H1 (cell line): ENCODE data around the gene AHRR. TPM values are rescaled to one million over a fixed set of nuclear protein-coding genes. Genes with fewer than 3 reads are reported as not detected.

Source experiments
- CTCF ChIA-PET: fragments of 300-600 bp; sonication (Branson Sonifier 250); formaldehyde crosslinking; loops from one replicate; lab custom pipeline; 2021; ENCODE audit not compliant: partially characterized antibody; lab: Charles Lee
- POLR2A ChIA-PET: fragments of 300-600 bp; sonication (Branson Sonifier 250); formaldehyde crosslinking; loops from one replicate; lab custom pipeline; 2021; ENCODE audit warnings: inconsistent platforms; ENCODE audit not compliant: partially characterized antibody; lab: Charles Lee
- DNase-seq, 2 experiments: peaks; one replicate each; pipeline versions ENCODE4 v3.0.0 to v3.0.0-alpha.2; 2010 to 2022; ENCODE audit warnings: low spot score in 2 of 2, low read depth in 1 of 2, mixed read lengths in 1 of 2
- FAIRE-seq: peaks from 2 replicates; lab custom pipeline; 2011; peaks lifted over from hg19 to GRCh38; lab: Jason Lieb, UNC
- H2AFZ ChIP-seq: 2 replicates; pipeline ENCODE4 v1.8.1; 2012; ENCODE audit warnings: low read length, inconsistent platforms
- H2AK5ac ChIP-seq: 2 replicates; pipeline ENCODE4 v1.6.1; 2013; ENCODE audit warnings: low read depth, low read length
- H2BK120ac ChIP-seq: replicated peaks from 2 replicates; pipeline ENCODE3; 2013; ENCODE audit warnings: low read depth, low read length, inconsistent platforms
- H2BK12ac ChIP-seq: 2 replicates; pipeline ENCODE4 v1.6.1; 2013; ENCODE audit warnings: low read depth, low read length
- H2BK15ac ChIP-seq: 2 replicates; pipeline ENCODE4 v1.6.1; 2013; ENCODE audit warnings: low read length
- H2BK20ac ChIP-seq: 2 replicates; pipeline ENCODE4 v1.6.1; 2013; ENCODE audit warnings: low read length
- H2BK5ac ChIP-seq: 2 replicates; pipeline ENCODE4 v1.6.1; 2013; ENCODE audit warnings: low read depth, low read length
- H3K14ac ChIP-seq: 2 replicates; pipeline ENCODE4 v1.6.1; 2013; ENCODE audit warnings: inconsistent platforms; ENCODE audit not compliant: insufficient read length
- H3K18ac ChIP-seq: 2 replicates; pipeline ENCODE4 v1.6.1; 2013; ENCODE audit warnings: low read length; ENCODE audit errors: extremely low read depth
- H3K23ac ChIP-seq: 2 replicates; pipeline ENCODE4 v1.6.1; 2013; ENCODE audit warnings: inconsistent platforms; ENCODE audit not compliant: insufficient read length
- H3K23me2 ChIP-seq: 2 replicates; pipeline ENCODE4 v1.6.1; 2013; ENCODE audit warnings: low read depth, low read length
- H3K27ac ChIP-seq: 2 replicates; pipeline ENCODE4 v1.6.1; 2011; ENCODE audit warnings: low read depth, low read length, inconsistent platforms
- H3K27me3 ChIP-seq, 4 experiments: replicated peaks in 1 of 4; 1 replicate in 1 of 4; 2 replicates in 3 of 4; pipeline versions ENCODE4 v1.6.1 to v1.8.1; 2011 to 2013; ENCODE audit warnings: low read length in 3 of 4, mild to moderate bottlenecking in 3 of 4, inconsistent platforms in 2 of 4, mixed read lengths in 2 of 4, moderate library complexity in 1 of 4; ENCODE audit not compliant: control insufficient read depth in 3 of 4, insufficient read depth in 3 of 4; ENCODE audit errors: extremely low read depth in 1 of 4
- H3K36me3 ChIP-seq, 4 experiments: 2 replicates each; pipeline versions ENCODE4 v1.6.1 to v1.8.1; 2011 to 2013; ENCODE audit warnings: mild to moderate bottlenecking in 4 of 4, low read length in 3 of 4, moderate library complexity in 2 of 4, control low read depth in 1 of 4, inconsistent platforms in 1 of 4; ENCODE audit not compliant: insufficient read depth in 4 of 4, control insufficient read depth in 2 of 4
- H3K4ac ChIP-seq: replicated peaks from 2 replicates; pipeline ENCODE3; 2013; ENCODE audit warnings: low read length, low read depth, mixed read lengths, inconsistent platforms; ENCODE audit not compliant: insufficient read length
- H3K4me1 ChIP-seq, 4 experiments: replicated peaks in 1 of 4; 1 replicate in 1 of 4; 2 replicates in 3 of 4; pipeline versions ENCODE4 v1.6.1 to v1.8.1; 2011 to 2013; ENCODE audit warnings: low read length in 3 of 4, inconsistent platforms in 2 of 4, mixed read lengths in 1 of 4; ENCODE audit not compliant: insufficient read depth in 4 of 4, control insufficient read depth in 3 of 4
- H3K4me2 ChIP-seq, 2 experiments: 2 replicates each; pipeline versions ENCODE4 v1.6.1 to v1.8.1; 2011 to 2013; ENCODE audit warnings: low read depth in 2 of 2, low read length in 2 of 2, control low read depth in 1 of 2, inconsistent platforms in 1 of 2, mild to moderate bottlenecking in 1 of 2; ENCODE audit not compliant: insufficient read depth in 1 of 2
- H3K4me3 ChIP-seq, 4 experiments: fragments of 200-600, 300-600 bp in 1 of 4; sonication (generic), shearing (Covaris generic), sonication (Bioruptor Twin) in 1 of 4; 2 replicates each; pipeline versions ENCODE4 v1.5.1 to v1.8.1; 2011 to 2016; ENCODE audit warnings: low read length in 4 of 4, low read depth in 3 of 4, control low read depth in 2 of 4, inconsistent platforms in 2 of 4, mild to moderate bottlenecking in 2 of 4, mixed read lengths in 1 of 4, moderate library complexity in 1 of 4; ENCODE audit not compliant: insufficient read depth in 2 of 4; ENCODE audit errors: extremely low read depth in 1 of 4
- H3K56ac ChIP-seq: replicated peaks from 2 replicates; pipeline ENCODE3; 2013; ENCODE audit warnings: low read depth, mild to moderate bottlenecking, mixed read lengths, low read length, inconsistent platforms; ENCODE audit not compliant: insufficient read length
- H3K79me1 ChIP-seq: 2 replicates; pipeline ENCODE4 v1.6.1; 2013; ENCODE audit warnings: low read depth, low read length, control low read depth
- H3K79me2 ChIP-seq, 2 experiments: 2 replicates each; pipeline versions ENCODE4 v1.6.1 to v1.8.1; 2012 to 2013; ENCODE audit warnings: low read length in 2 of 2, mild to moderate bottlenecking in 2 of 2, inconsistent platforms in 1 of 2; ENCODE audit not compliant: insufficient read depth in 2 of 2, control insufficient read depth in 1 of 2
- H3K9ac ChIP-seq, 4 experiments: replicated peaks in 1 of 4; 1 replicate in 1 of 4; 2 replicates in 3 of 4; pipeline versions ENCODE4 v1.6.1 to v1.8.1; 2011 to 2013; ENCODE audit warnings: low read depth in 3 of 4, low read length in 3 of 4, control low read depth in 2 of 4, mild to moderate bottlenecking in 2 of 4, moderate library complexity in 2 of 4, inconsistent platforms in 1 of 4; ENCODE audit errors: extremely low read depth in 1 of 4
- H3K9me3 ChIP-seq, 2 experiments: 2 replicates each; pipeline versions ENCODE4 v1.6.1 to v1.8.1; 2012 to 2013; ENCODE audit warnings: mild to moderate bottlenecking in 2 of 2, moderate library complexity in 2 of 2, control low read depth in 1 of 2, inconsistent platforms in 1 of 2, low read depth in 1 of 2, low read length in 1 of 2, mixed read lengths in 1 of 2; ENCODE audit not compliant: insufficient read depth in 2 of 2
- H4K20me1 ChIP-seq, 2 experiments: replicated peaks in 1 of 2; 2 replicates each; pipeline versions ENCODE3 to v1.8.1; 2011 to 2013; ENCODE audit warnings: inconsistent platforms in 2 of 2, low read length in 2 of 2, mild to moderate bottlenecking in 1 of 2; ENCODE audit not compliant: insufficient read depth in 2 of 2, control insufficient read depth in 1 of 2
- H4K5ac ChIP-seq: 2 replicates; pipeline ENCODE4 v1.6.1; 2013; ENCODE audit warnings: low read length, low read depth, mixed read lengths, inconsistent platforms; ENCODE audit not compliant: insufficient read length
- H4K8ac ChIP-seq: 2 replicates; pipeline ENCODE4 v1.8.0; 2013; ENCODE audit warnings: mild to moderate bottlenecking, moderate library complexity, low read length, inconsistent platforms; ENCODE audit not compliant: insufficient read depth; ENCODE audit errors: extremely low read depth
- H4K91ac ChIP-seq: replicated peaks from 2 replicates; pipeline ENCODE3; 2013; ENCODE audit warnings: low read length, mixed read lengths, inconsistent platforms; ENCODE audit not compliant: insufficient read length
- BRCA1 ChIP-seq: IDR thresholded peaks from 2 replicates; pipeline ENCODE4 v1.6.1; 2012; ENCODE audit warnings: low read depth, low read length, improper control_type of control experiment
- CTCF ChIP-seq, 3 experiments: IDR thresholded peaks; 1 replicate in 2 of 3; 2 replicates in 1 of 3; pipeline versions ENCODE4 v1.5.1 to v1.6.1; 2011; ENCODE audit warnings: low read length in 3 of 3, mild to moderate bottlenecking in 3 of 3, inconsistent platforms in 2 of 3, low read depth in 1 of 3, moderate library complexity in 1 of 3; ENCODE audit not compliant: insufficient read depth in 1 of 3; ENCODE audit errors: control extremely low read depth in 1 of 3
- GABPA ChIP-seq: IDR thresholded peaks from 2 replicates; pipeline ENCODE4 v1.6.1; 2011; ENCODE audit warnings: mild to moderate bottlenecking, low read length, moderate library complexity, borderline replicate concordance; ENCODE audit not compliant: insufficient read depth
- HDAC2 ChIP-seq, 2 experiments: fragments of 300-600 bp in 1 of 2; sonication (generic) in 1 of 2; IDR thresholded peaks; 2 replicates each; pipeline ENCODE4 v1.6.1; 2011 to 2012; ENCODE audit warnings: low read depth in 2 of 2, low read length in 2 of 2, mild to moderate bottlenecking in 2 of 2, moderate library complexity in 2 of 2, borderline replicate concordance in 1 of 2, inconsistent platforms in 1 of 2
- MAFK ChIP-seq: IDR thresholded peaks from 2 replicates; pipeline ENCODE4 v1.6.1; 2012; ENCODE audit warnings: low read depth, mild to moderate bottlenecking, improper control_type of control experiment, low read length
- NRF1 ChIP-seq: IDR thresholded peaks from 2 replicates; pipeline ENCODE4 v1.6.1; 2011; ENCODE audit warnings: mild to moderate bottlenecking, low read depth, low read length, improper control_type of control experiment
- SIN3A ChIP-seq, 2 experiments: IDR thresholded peaks in 1 of 2; conservative IDR thresholded peaks in 1 of 2; 2 replicates each; pipeline ENCODE4 v1.6.1; 2011 to 2012; ENCODE audit warnings: low read length in 2 of 2, improper control_type of control experiment in 1 of 2, low read depth in 1 of 2, mild to moderate bottlenecking in 1 of 2
- SP1 ChIP-seq: IDR thresholded peaks from 2 replicates; pipeline ENCODE4 v1.6.1; 2011; ENCODE audit warnings: low read depth, low read length
- WGBS, 2 experiments: shearing (Covaris generic) in 1 of 2; methylation state at CpG; one replicate each; pipeline versions ENCODE4 v1.1.6 to v1.1.7; 2013 to 2015; ENCODE audit warnings: low lambda C conversion rate in 2 of 2, mixed read lengths in 2 of 2, inconsistent platforms in 1 of 2, low coverage in 1 of 2, missing lambda C conversion rate in 1 of 2; ENCODE audit not compliant: insufficient replicate concordance in 2 of 2, insufficient coverage in 1 of 2, insufficient read length in 1 of 2; ENCODE audit errors: extremely low coverage in 1 of 2, missing lambda C conversion rate in 1 of 2; 5-methylcytosine and 5-hydroxymethylcytosine counted together
- polyA plus RNA-seq, 7 experiments: library from polyadenylated mRNA; depleted of rRNA in 3 of 7; stranded (reverse) in 5 of 7; unstranded in 2 of 7; fragments of >200 nt in 5 of 7; fragments of 200-250 nt in 2 of 7; gene quantifications; 1 replicate in 5 of 7; 2 replicates in 1 of 7; 4 replicates in 1 of 7; pipeline versions ENCODE4 v1.2.1 to v1.2.3, GENCODE V29; 2011 to 2013; ENCODE audit warnings: missing spikeins in 2 of 7, mixed read lengths in 2 of 7
- total RNA-seq: library from RNA; stranded (reverse); fragmentation: NEBNext Ultra II Directional; extraction: Animal tissue kit (Norgen Biotek cat#: 25700); gene quantifications from 2 replicates; pipeline ENCODE4 v1.2.1, GENCODE V29; 2021

Gene AHRR
- total and polyA plus RNA-seq, 2 of the 8 experiments (the other 6 are each of a cell fraction or from before 2014, with no cell fraction given) = 0.41 to 0.80 TPM

- ChIA-PET POLR2A (no interaction called here), CTCF (interaction anchor here (2.1 kb wide), 1 partner anchor 8 kb away, joined by 10 read pairs; no protein-coding TSS in a partner anchor)
- no peaks in the 10 kb centered on the region for H4K20me1 ChIP-seq
These were observed 7.7 kb downstream of the AHRR start for GRCh38 chr5:329121-329735.

More at GRCh38 chr5:329121-329735, 7.7 kb downstream of the AHRR start:
- Histone ChIP-seq H3K27ac (no peak overlapping the region), H3K4me3 (no peak overlapping the region), H2AFZ (no peak overlapping the region), H2AK5ac (no peak overlapping the region), H2BK20ac (no peak overlapping the region), H3K14ac (no peak overlapping the region), H3K4me2 (no peak overlapping the region), H2BK15ac (no peak overlapping the region), H3K79me2 (no peaks in the 10 kb centered on the region), H3K9me3 (no peaks in the 10 kb centered on the region), H2BK5ac (no peak overlapping the region), H3K4me1 (no peaks in the 10 kb centered on the region), H3K18ac (no peak overlapping the region), H3K27me3 (peaks cover 0 to under 1% (median 0%) of the 10 kb centered on the region in 4 experiments; a peak in 3 of 7 replicates)
- no peak for FAIRE-seq
- DNase-seq = no peak
- no peak for TF ChIP-seq BRCA1
- TF ChIP-seq HDAC2 (IDR thresholded peaks at IDR 0.05; ENCODE audit: borderline replicate concordance in 1 of 2, low read depth in 2 of 2, low read length in 2 of 2) = no peak
- no peak for TF ChIP-seq NRF1
- TF ChIP-seq SIN3A (conservative IDR thresholded peaks at IDR 0.05 in 1 of 2, IDR thresholded peaks at IDR 0.05 in 1 of 2; ENCODE audit: low read depth in 1 of 2, low read length in 2 of 2) = no peak
- no peak for TF ChIP-seq SP1
- no peak for TF ChIP-seq CTCF (IDR thresholded peaks at IDR 0.05; ENCODE audit: control extremely low read depth in 1 of 3, insufficient read depth in 1 of 3, low read depth in 1 of 3, low read length in 3 of 3)
- no peak for TF ChIP-seq GABPA
- no peak for TF ChIP-seq MAFK
- TF ChIP-seq, all 59 proteins: peak for 0
- Histone ChIP-seq H3K36me3 (no peaks in the 10 kb centered on the region), H3K79me1 (no peaks in the 10 kb centered on the region), H2BK12ac (no peak overlapping the region), H3K23me2 (no peaks in the 10 kb centered on the region), H3K9ac (no peak overlapping the region), H3K56ac (no peak overlapping the region), H4K5ac (no peak overlapping the region), H2BK120ac (no peak overlapping the region), H4K8ac (no peak overlapping the region), H3K23ac (no peak overlapping the region), H4K91ac (no peak overlapping the region), H3K4ac (no peak overlapping the region)
- WGBS, 2 experiments = 95% methylated on average over 4 of the region's 4 CpGs; no CpG with 5 or more reads in 1 of the 2 experiments
